WTC11 (cell line): ENCODE results near the gene SART3. TPM values are rescaled to one million over a fixed set of nuclear protein-coding genes. Genes with fewer than 3 reads are reported as not detected.

Experiments
- ATAC-seq: fragments of 200-7000 bp; cut with Tn5 transposase; 2 replicates; pipeline ENCODE4 v1.10.0; 2021; ENCODE audit warnings: mild to moderate bottlenecking, moderate library complexity
- CTCF ChIA-PET: fragments of 300-600 bp; sonication (Branson Sonifier 250); formaldehyde crosslinking; loops from one replicate; lab custom pipeline; 2021; ENCODE audit warnings: antibody characterized with exemption; lab: Charles Lee
- POLR2A ChIA-PET: fragments of 350-600 bp; sonication (Branson Sonifier 250); formaldehyde crosslinking; loops from one replicate; lab custom pipeline; 2021; ENCODE audit warnings: antibody characterized with exemption; lab: Charles Lee
- DNase-seq: peaks from one replicate; pipeline ENCODE4 v3.0.0; 2021; ENCODE audit warnings: low spot score
- H3K27ac Mint-ChIP-seq: 2 replicates; pipeline ENCODE4 v1.8.0; 2021; ENCODE audit warnings: mixed read lengths
- H3K27me3 Mint-ChIP-seq: 2 replicates; pipeline ENCODE4 v1.8.0; 2021; ENCODE audit warnings: low read depth, mild to moderate bottlenecking, moderate library complexity, mixed read lengths
- H3K36me3 Mint-ChIP-seq: 2 replicates; pipeline ENCODE4 v1.8.0; 2021; ENCODE audit warnings: mixed read lengths
- H3K4me1 Mint-ChIP-seq: 2 replicates; pipeline ENCODE4 v1.8.0; 2022; ENCODE audit warnings: mixed read lengths
- H3K4me3 Mint-ChIP-seq: 2 replicates; pipeline ENCODE4 v1.8.0; 2021; ENCODE audit warnings: mild to moderate bottlenecking, moderate library complexity, mixed read lengths
- H3K9me3 Mint-ChIP-seq: 2 replicates; pipeline ENCODE4 v1.8.0; 2021; ENCODE audit warnings: mixed read lengths
- AFF4 ChIP-seq: sonication (generic); formaldehyde crosslinking; IDR thresholded peaks from 2 replicates; pipeline ENCODE4 v1.8.1; 2023; ENCODE audit warnings: mild to moderate bottlenecking, missing genetic modification reagents, borderline replicate concordance
- ARID4B ChIP-seq: sonication (generic); formaldehyde crosslinking; IDR thresholded peaks from 2 replicates; pipeline ENCODE4 v1.8.0; 2023; ENCODE audit warnings: missing genetic modification reagents, mild to moderate bottlenecking, borderline replicate concordance
- CDX4 ChIP-seq: fragments of 250-450 bp; sonication (Bioruptor Pico); IDR thresholded peaks from 2 replicates; pipeline ENCODE4 v1.9.0; 2021; ENCODE audit warnings: moderate library complexity, mild to moderate bottlenecking, inconsistent platforms, borderline replicate concordance
- CREM ChIP-seq: sonication (generic); formaldehyde crosslinking; IDR thresholded peaks from 2 replicates; pipeline ENCODE4 v1.8.1; 2022; ENCODE audit warnings: mild to moderate bottlenecking, missing genetic modification reagents, moderate library complexity
- E2F5 ChIP-seq: sonication (generic); formaldehyde crosslinking; IDR thresholded peaks from 2 replicates; pipeline ENCODE4 v1.8.1; 2022; ENCODE audit warnings: mild to moderate bottlenecking, moderate library complexity, missing genetic modification reagents
- ELF4 ChIP-seq: sonication (generic); formaldehyde crosslinking; IDR thresholded peaks from 2 replicates; pipeline ENCODE4 v1.8.1; 2022; ENCODE audit warnings: low read depth, mild to moderate bottlenecking, moderate library complexity, missing genetic modification reagents
- ESRRA ChIP-seq: sonication (generic); formaldehyde crosslinking; IDR thresholded peaks from 2 replicates; pipeline ENCODE4 v1.8.1; 2022; ENCODE audit warnings: mild to moderate bottlenecking, missing genetic modification reagents, borderline replicate concordance
- ETV6 ChIP-seq: sonication (generic); formaldehyde crosslinking; IDR thresholded peaks from 2 replicates; pipeline ENCODE4 v1.8.1; 2022; ENCODE audit warnings: mild to moderate bottlenecking, missing genetic modification reagents
- HMGA2 ChIP-seq: fragments of 250-450 bp; sonication (Bioruptor Pico); IDR thresholded peaks from 2 replicates; pipeline ENCODE4 v1.4.0; 2021; ENCODE audit warnings: mild to moderate bottlenecking, moderate library complexity
- MAX ChIP-seq: sonication (generic); formaldehyde crosslinking; IDR thresholded peaks from 2 replicates; pipeline ENCODE4 v1.8.0; 2022; ENCODE audit warnings: mild to moderate bottlenecking, missing genetic modification reagents
- PRDM15 ChIP-seq: sonication (generic); formaldehyde crosslinking; IDR thresholded peaks from 2 replicates; pipeline ENCODE4 v1.8.0; 2022; ENCODE audit warnings: missing genetic modification reagents
- PREB ChIP-seq: sonication (generic); formaldehyde crosslinking; IDR thresholded peaks from 2 replicates; pipeline ENCODE4 v1.8.1; 2022; ENCODE audit warnings: mild to moderate bottlenecking, missing genetic modification reagents, moderate library complexity, borderline replicate concordance
- SOX15 ChIP-seq: fragments of 250-450 bp; sonication (Bioruptor Pico); IDR thresholded peaks from 2 replicates; pipeline ENCODE4 v1.9.0; 2021; ENCODE audit warnings: mild to moderate bottlenecking
- TP53 ChIP-seq: sonication (generic); formaldehyde crosslinking; IDR thresholded peaks from 2 replicates; pipeline ENCODE4 v1.8.1; 2023; ENCODE audit warnings: mild to moderate bottlenecking, missing genetic modification reagents
- ZBTB43 ChIP-seq: sonication (generic); formaldehyde crosslinking; IDR thresholded peaks from 2 replicates; pipeline ENCODE4 v1.8.1; 2023; ENCODE audit warnings: mild to moderate bottlenecking, missing genetic modification reagents
- ZMAT4 ChIP-seq: fragments of 250-450 bp; sonication (Bioruptor Pico); IDR thresholded peaks from 2 replicates; pipeline ENCODE4 v1.9.0; 2021; ENCODE audit warnings: mild to moderate bottlenecking
- ZNF219 ChIP-seq: sonication (generic); formaldehyde crosslinking; IDR thresholded peaks from 2 replicates; pipeline ENCODE4 v1.8.0; 2023; ENCODE audit warnings: missing genetic modification reagents, mild to moderate bottlenecking, borderline replicate concordance
- ZNF396 ChIP-seq: fragments of 250-450 bp; sonication (Bioruptor Pico); IDR thresholded peaks from 2 replicates; pipeline ENCODE4 v1.8.0; 2021; ENCODE audit warnings: mild to moderate bottlenecking, moderate library complexity, borderline replicate concordance
- total RNA-seq: library from RNA; stranded (reverse); gene quantifications from 3 replicates; pipeline ENCODE4 v1.2.3, GENCODE V29; 2021

Gene SART3
- total RNA-seq, 1 experiment from 2014 or later, result 91.2 TPM

- TF ChIP-seq PRDM15 (CRISPR knock-in tag) (no peak), ESRRA (no peak), ETV6 (CRISPR knock-in tag) (no peak), SOX15 (CRISPR knock-in tag) (no peak), ZNF396 (no peak)
These were observed 16.5 kb upstream of the SART3 start (continued) for GRCh38 chr12:108577458-108577857.

- ATAC-seq, result no peak
- POLR2A ChIA-PET, result interaction anchor here (1.1 kb wide), 1 partner anchor 14 kb away, joined by 4 read pairs; the partner anchor contains the start of gene ISCU
- no peak for DNase-seq
- H3K27me3 Mint-ChIP-seq, result no peaks in the 10 kb centered on the region
- peaks cover 23% of the 10 kb centered on the region for H3K9me3 Mint-ChIP-seq
- no peak overlapping the region for H3K4me3 Mint-ChIP-seq
- TF ChIP-seq HMGA2, result no peak
- TF ChIP-seq ARID4B (CRISPR knock-in tag), result no peak
- no peak for TF ChIP-seq PREB (CRISPR knock-in tag)
- TF ChIP-seq CREM (CRISPR knock-in tag), result no peak
- no peak for TF ChIP-seq MAX (CRISPR knock-in tag)
- no peak for TF ChIP-seq ELF4 (CRISPR knock-in tag)
- no peak for TF ChIP-seq ZNF219 (CRISPR knock-in tag)
- TF ChIP-seq TP53 (CRISPR knock-in tag), result no peak
- TF ChIP-seq ZMAT4, result no peak
- TF ChIP-seq ZBTB43, result no peak
- TF ChIP-seq AFF4 (CRISPR knock-in tag), result no peak
- TF ChIP-seq CDX4 (CRISPR knock-in tag), result no peak
- TF ChIP-seq E2F5 (CRISPR knock-in tag), result no peak
- TF ChIP-seq, all 79 proteins: peak for 0
- CTCF ChIA-PET, result interaction anchor here (1.3 kb wide), 1 partner anchor 13 kb away, joined by 3 read pairs; no protein-coding TSS in a partner anchor
- Mint-ChIP-seq H3K36me3 (no peaks in the 10 kb centered on the region), H3K27ac (no peak overlapping the region), H3K4me1 (no peaks in the 10 kb centered on the region)
These were observed 15.8 kb upstream of the SART3 start for GRCh38 chr12:108576660-108577234.
